C4-2B (cell line): ENCODE results near the gene KCNIP4.

Source experiments
- ZFX ChIP-seq: fragments of 450-650 bp; IDR thresholded peaks from 2 replicates; pipeline ENCODE4 v1.6.1; 2017
- TF ChIP-seq, protein P1 (sequence below): fragments of 450-650 bp; conservative IDR thresholded peaks from 2 replicates; pipeline ENCODE4 v1.5.1; 2017; ENCODE audit warnings: mild to moderate bottlenecking

DNA sequence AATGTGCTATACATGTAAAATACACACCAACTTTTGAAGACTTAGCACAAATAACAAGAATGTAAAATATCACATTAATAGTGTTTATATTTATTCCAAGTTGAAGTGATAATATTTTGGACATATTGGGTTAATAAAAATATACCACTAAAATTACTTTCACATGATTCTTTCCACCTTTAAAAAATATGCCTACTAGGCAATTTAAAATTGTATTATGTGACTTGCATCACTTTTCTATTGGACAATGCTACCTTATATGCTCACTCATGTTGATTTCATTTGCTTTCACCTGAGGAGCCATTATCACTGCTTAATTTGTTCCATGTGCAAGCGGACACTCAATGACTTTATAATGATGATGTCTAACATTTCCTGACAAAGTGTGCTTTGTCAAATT lies 1251.8 kb downstream of the KCNIP4 start:
- TF ChIP-seq, protein P1, sequence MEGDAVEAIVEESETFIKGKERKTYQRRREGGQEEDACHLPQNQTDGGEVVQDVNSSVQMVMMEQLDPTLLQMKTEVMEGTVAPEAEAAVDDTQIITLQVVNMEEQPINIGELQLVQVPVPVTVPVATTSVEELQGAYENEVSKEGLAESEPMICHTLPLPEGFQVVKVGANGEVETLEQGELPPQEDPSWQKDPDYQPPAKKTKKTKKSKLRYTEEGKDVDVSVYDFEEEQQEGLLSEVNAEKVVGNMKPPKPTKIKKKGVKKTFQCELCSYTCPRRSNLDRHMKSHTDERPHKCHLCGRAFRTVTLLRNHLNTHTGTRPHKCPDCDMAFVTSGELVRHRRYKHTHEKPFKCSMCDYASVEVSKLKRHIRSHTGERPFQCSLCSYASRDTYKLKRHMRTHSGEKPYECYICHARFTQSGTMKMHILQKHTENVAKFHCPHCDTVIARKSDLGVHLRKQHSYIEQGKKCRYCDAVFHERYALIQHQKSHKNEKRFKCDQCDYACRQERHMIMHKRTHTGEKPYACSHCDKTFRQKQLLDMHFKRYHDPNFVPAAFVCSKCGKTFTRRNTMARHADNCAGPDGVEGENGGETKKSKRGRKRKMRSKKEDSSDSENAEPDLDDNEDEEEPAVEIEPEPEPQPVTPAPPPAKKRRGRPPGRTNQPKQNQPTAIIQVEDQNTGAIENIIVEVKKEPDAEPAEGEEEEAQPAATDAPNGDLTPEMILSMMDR, result no peak
- TF ChIP-seq ZFX, result no peak
